ENCODE results near the gene SPON1.
A peak's percentile ranks its signal among the peaks of the same experiment; 100 is the strongest.

The SPON1 gene

DNA sequence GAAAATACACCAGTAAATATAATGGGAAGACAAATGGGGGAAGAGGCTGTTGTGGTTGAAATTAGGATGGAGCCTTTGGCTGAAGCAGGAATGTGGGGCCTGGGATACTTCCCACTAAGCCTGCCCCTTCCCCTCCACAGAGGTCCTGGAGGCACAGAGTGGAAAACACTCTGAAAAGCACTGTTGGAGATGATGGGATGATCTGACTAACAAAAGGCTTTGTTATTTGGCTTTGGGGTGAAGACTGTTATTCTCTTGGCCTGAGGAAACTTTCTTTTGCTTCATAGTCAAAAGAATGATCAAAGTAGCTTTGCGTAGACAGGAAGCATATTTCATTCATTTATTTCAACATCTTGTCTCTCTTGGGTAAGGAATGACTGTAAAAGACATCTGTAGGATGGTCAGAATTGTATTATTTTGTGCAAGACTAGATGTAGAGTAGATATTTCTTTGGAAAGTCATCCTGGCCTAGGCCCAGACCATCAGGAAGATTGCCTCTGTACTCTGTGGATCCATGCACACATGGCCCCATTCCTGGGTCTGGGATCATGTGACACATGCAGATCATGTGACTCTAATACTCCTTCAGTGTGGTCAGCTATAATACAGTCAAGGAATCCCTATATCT is 111.4 kb downstream of the SPON1 start:
- Histone ChIP-seq H3K27ac (ENCODE audit: low read length) (no peak overlapping the region), H3K4me1 (ENCODE audit: insufficient read depth, low read length) (no peaks in the 10 kb centered on the region), H3K79me2 (ENCODE audit: insufficient read depth, low read length) (no peaks in the 10 kb centered on the region), H4K20me1 (ENCODE audit: insufficient read depth, low read length) (no peaks in the 10 kb centered on the region), H3K9me3 (ENCODE audit: insufficient read depth, low read length, severe bottlenecking) (no peaks in the 10 kb centered on the region), H3K4me2 (ENCODE audit: insufficient read depth, low read length) (no peak overlapping the region), H3K4me3 (ENCODE audit: low read depth in 1 of 2, low read length in 2 of 2) (no peak overlapping the region), H3K9ac (ENCODE audit: low read depth, low read length) (no peak overlapping the region), H2AFZ (ENCODE audit: low read depth, low read length) (no peak overlapping the region), H3K27me3 (ENCODE audit: insufficient read depth, low read length, poor library complexity) (peaks cover 36% of the 10 kb centered on the region), H3K36me3 (ENCODE audit: insufficient read depth, low read length) (no peaks in the 10 kb centered on the region)
- DNase-seq (no peak), ATAC-seq (ENCODE audit: insufficient read depth, low read depth) (no peak)
- TF ChIP-seq EZH2 (IDR thresholded peaks at IDR 0.05; ENCODE audit: borderline replicate concordance, low read depth, low read length, severe bottlenecking): no peak
- TF ChIP-seq, protein P1, sequence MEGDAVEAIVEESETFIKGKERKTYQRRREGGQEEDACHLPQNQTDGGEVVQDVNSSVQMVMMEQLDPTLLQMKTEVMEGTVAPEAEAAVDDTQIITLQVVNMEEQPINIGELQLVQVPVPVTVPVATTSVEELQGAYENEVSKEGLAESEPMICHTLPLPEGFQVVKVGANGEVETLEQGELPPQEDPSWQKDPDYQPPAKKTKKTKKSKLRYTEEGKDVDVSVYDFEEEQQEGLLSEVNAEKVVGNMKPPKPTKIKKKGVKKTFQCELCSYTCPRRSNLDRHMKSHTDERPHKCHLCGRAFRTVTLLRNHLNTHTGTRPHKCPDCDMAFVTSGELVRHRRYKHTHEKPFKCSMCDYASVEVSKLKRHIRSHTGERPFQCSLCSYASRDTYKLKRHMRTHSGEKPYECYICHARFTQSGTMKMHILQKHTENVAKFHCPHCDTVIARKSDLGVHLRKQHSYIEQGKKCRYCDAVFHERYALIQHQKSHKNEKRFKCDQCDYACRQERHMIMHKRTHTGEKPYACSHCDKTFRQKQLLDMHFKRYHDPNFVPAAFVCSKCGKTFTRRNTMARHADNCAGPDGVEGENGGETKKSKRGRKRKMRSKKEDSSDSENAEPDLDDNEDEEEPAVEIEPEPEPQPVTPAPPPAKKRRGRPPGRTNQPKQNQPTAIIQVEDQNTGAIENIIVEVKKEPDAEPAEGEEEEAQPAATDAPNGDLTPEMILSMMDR (IDR thresholded peaks at IDR 0.05; ENCODE audit: borderline replicate concordance, extremely low read depth, low read length, poor library complexity, severe bottlenecking): no peak

DNA sequence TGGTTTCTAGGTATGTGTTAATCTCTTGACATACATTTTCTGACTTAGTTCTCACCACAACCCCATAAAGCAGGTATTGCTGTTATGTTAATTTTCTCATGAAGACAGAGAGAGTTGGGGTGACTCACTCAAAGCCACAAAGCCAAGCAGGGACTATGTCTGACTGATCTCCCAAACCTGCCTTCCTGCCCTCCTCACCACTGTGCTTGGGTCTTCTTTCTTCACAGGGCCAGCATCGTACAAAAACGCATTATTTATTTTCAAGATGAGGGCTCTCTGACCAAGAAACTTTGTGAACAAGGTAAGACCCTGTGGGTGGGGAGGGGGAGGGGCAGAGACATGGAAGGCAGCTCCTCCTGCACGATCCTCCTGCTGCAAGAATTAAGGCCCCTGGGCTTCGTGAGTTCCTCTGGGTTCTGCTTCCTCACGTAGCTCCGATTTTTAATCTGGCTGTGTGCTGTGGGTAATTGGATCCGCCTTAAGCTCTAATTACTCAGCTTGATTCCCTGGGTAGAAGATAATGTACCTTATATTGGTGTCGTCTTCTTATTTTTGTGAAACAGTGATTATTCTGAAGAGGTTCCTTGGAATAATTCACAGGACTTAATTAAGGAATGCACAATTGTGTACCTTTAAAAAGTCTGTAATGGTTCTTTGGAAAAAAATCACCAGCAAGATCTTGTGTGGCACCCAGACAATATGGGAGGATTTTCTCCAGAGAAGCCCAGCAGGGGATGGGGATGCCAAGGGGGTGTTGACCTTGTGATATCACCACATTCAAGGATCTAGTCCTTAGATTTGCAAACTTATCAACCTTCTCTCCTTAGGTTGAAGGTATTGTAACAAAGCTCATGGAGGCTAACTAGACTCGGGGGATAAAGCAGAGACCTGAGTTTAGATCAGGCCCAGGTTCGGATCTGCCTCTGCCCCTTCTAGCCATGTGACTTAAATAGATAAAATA is 112.9 kb downstream of the SPON1 start:
- no peaks in the 10 kb centered on the region for H4K20me1 ChIP-seq (ENCODE audit: insufficient read depth, low read length)
- H3K4me1 ChIP-seq (ENCODE audit: insufficient read depth, low read length): no peaks in the 10 kb centered on the region
- H3K27me3 ChIP-seq (ENCODE audit: insufficient read depth, low read length, poor library complexity): peaks cover 39% of the 10 kb centered on the region
- H3K9ac ChIP-seq (ENCODE audit: low read depth, low read length): no peak overlapping the region
- H3K4me2 ChIP-seq (ENCODE audit: insufficient read depth, low read length): no peak overlapping the region
- H3K36me3 ChIP-seq (ENCODE audit: insufficient read depth, low read length): no peaks in the 10 kb centered on the region
- no peak for DNase-seq
- no peak overlapping the region for H3K27ac ChIP-seq (ENCODE audit: low read length)
- no peak overlapping the region for H3K4me3 ChIP-seq (ENCODE audit: low read depth in 1 of 2, low read length in 2 of 2)
- no peaks in the 10 kb centered on the region for H3K79me2 ChIP-seq (ENCODE audit: insufficient read depth, low read length)
- no peaks in the 10 kb centered on the region for H3K9me3 ChIP-seq (ENCODE audit: insufficient read depth, low read length, severe bottlenecking)
- no peak overlapping the region for H2AFZ ChIP-seq (ENCODE audit: low read depth, low read length)
- ATAC-seq (ENCODE audit: insufficient read depth, low read depth): peak; percentile 65; the same call in 2 of the 3 replicates
- TF ChIP-seq EZH2 (IDR thresholded peaks at IDR 0.05; ENCODE audit: borderline replicate concordance, low read depth, low read length, severe bottlenecking): no peak
- TF ChIP-seq, protein P1 (IDR thresholded peaks at IDR 0.05; ENCODE audit: borderline replicate concordance, extremely low read depth, low read length, poor library complexity, severe bottlenecking): no peak

DNA sequence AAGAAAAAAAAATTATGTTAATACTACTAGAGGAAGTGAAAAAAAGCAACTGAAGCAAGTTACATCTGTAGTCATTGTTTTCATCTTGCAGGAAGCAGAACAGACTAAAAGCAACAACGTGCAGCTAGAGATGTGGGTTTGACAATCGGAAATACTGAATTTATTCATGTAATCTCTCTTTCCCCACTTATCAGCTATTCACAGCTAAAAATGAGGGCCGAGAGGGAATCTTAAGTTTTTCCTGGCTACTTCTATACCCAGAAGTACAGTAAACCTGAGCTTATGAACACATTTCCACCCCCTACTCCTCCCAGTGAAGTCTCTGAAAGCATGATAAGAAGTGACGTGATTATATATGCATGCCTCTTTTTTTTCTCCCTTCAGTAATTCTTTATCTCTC is 116.5 kb downstream of the SPON1 start:
- H3K4me3 ChIP-seq (ENCODE audit: low read depth in 1 of 2, low read length in 2 of 2): no peak overlapping the region
- no peaks in the 10 kb centered on the region for H3K79me2 ChIP-seq (ENCODE audit: insufficient read depth, low read length)
- no peaks in the 10 kb centered on the region for H4K20me1 ChIP-seq (ENCODE audit: insufficient read depth, low read length)
- peaks cover 31% of the 10 kb centered on the region for H3K27me3 ChIP-seq (ENCODE audit: insufficient read depth, low read length, poor library complexity)
- no peak overlapping the region for H3K27ac ChIP-seq (ENCODE audit: low read length)
- DNase-seq (no peak), ATAC-seq (ENCODE audit: insufficient read depth, low read depth) (no peak)
- H3K36me3 ChIP-seq (ENCODE audit: insufficient read depth, low read length): no peaks in the 10 kb centered on the region
- no peak overlapping the region for H3K9ac ChIP-seq (ENCODE audit: low read depth, low read length)
- no peaks in the 10 kb centered on the region for H3K9me3 ChIP-seq (ENCODE audit: insufficient read depth, low read length, severe bottlenecking)
- no peaks in the 10 kb centered on the region for H3K4me1 ChIP-seq (ENCODE audit: insufficient read depth, low read length)
- no peak overlapping the region for H3K4me2 ChIP-seq (ENCODE audit: insufficient read depth, low read length)
- no peak overlapping the region for H2AFZ ChIP-seq (ENCODE audit: low read depth, low read length)
- no peak for TF ChIP-seq EZH2 (IDR thresholded peaks at IDR 0.05; ENCODE audit: borderline replicate concordance, low read depth, low read length, severe bottlenecking)
- TF ChIP-seq, protein P1 (IDR thresholded peaks at IDR 0.05; ENCODE audit: borderline replicate concordance, extremely low read depth, low read length, poor library complexity, severe bottlenecking): no peak
